Activated T-cell treated with anti-CD3 and anti-CD28 coated beads for 24 hours (primary cell): ENCODE results near the gene SLC35F6.
"Not testable (repeated sequence)": the region's sequence is repeated elsewhere in the genome, so short reads cannot be mapped to it uniquely, and the experiment has no call there.

ENCODE experiments used
- DNase-seq: peaks from one replicate; pipeline ENCODE4 v3.0.0-alpha.2; 2020; ENCODE audit warnings: low read depth

The SLC35F6 gene

GRCh38 chr2:26756337-26756736, 7.7 kb upstream of the SLC35F6 start:
- DNase-seq = no peak

- DNase-seq = no peak
Measured at GRCh38 chr2:26757873-26758789, 6.0 kb upstream of the SLC35F6 start.

- no peak for DNase-seq
Measured at GRCh38 chr2:26758790-26759321, 5.2 kb upstream of the SLC35F6 start.

GRCh38 chr2:26759845-26760244, 4.2 kb upstream of the SLC35F6 start:
- no peak for DNase-seq

- DNase-seq = not testable (repeated sequence)
Measured at GRCh38 chr2:26760991-26761390, 3.1 kb upstream of the SLC35F6 start.

- no peak for DNase-seq
Measured at GRCh38 chr2:26763019-26763418, 1.1 kb upstream of the SLC35F6 start.

DNA sequence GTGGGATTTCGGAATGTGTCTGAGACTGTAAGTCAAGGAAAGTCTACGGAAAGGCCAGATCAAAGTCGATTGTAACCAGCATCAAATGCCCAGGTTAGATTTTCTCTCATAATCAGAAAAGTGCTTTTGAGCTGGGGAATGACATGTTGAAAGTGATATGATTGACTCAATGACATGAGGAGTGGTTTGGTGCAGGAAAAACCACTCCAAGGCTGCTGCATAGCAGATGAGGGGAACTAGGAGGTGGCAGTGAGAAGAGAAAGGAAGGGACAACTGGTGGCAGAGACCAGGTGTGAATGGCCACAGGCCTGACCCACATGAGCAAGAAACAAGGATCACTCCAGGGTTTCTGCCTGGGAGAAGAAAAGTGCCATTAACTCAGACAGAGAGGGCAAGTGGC, 822 bp downstream of the SLC35F6 start:
- DNase-seq = no peak

- DNase-seq = no peak
Measured at GRCh38 chr2:26765475-26766200, 1.6 kb downstream of the SLC35F6 start.

DNA sequence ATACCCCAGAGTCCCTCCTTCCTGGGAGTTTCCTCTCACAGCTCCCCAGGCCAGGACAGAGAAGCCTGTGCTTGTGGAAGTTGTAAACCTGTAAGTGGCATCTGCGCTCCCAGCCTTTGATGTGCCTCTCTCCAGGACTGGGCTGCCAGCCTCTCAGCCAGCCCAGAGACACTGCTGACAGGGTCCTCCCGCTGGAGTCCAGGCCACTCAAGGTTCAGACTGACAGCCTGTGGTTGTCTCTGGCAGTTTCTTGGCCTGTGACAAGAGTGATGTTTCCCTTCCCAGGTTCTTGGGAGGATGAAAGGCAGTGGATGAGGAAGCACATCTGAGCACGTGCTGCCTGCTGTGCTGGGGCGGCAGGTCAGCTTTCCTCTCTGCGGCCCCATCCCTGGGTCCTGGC, 3.0 kb downstream of the SLC35F6 start:
- DNase-seq = no peak

DNA sequence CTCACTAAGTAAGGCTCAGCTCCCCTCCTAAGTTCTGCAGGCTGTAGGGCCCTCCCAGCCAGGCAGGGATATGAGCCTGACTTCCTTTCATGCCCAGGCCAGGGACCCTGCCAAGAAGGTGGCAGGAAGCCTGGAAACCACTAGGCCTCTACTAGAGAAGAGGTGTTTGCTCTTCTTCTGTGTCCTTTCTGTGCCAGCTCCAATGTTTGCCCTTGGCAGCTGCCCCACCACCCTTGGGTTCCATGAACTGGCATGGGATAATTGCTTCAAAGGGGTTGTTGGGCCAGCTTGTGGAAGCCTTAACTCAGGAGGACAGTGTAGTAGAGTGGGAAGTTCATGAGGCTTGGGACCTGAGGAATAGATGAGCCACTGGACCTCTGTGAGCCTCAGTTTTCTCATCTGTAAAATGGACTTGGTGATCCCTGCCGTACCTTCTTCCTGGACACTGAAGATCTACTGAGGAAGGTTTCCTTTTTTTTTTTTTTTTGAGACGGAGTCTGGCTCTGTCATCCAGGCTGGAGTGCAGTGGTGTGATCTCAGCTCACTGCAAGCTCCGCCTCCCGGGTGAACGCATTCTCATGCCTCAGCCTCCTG, 3.9 kb downstream of the SLC35F6 start:
- DNase-seq = no peak

- DNase-seq = no peak
Measured at GRCh38 chr2:26768759-26769088, 4.6 kb downstream of the SLC35F6 start.

DNA sequence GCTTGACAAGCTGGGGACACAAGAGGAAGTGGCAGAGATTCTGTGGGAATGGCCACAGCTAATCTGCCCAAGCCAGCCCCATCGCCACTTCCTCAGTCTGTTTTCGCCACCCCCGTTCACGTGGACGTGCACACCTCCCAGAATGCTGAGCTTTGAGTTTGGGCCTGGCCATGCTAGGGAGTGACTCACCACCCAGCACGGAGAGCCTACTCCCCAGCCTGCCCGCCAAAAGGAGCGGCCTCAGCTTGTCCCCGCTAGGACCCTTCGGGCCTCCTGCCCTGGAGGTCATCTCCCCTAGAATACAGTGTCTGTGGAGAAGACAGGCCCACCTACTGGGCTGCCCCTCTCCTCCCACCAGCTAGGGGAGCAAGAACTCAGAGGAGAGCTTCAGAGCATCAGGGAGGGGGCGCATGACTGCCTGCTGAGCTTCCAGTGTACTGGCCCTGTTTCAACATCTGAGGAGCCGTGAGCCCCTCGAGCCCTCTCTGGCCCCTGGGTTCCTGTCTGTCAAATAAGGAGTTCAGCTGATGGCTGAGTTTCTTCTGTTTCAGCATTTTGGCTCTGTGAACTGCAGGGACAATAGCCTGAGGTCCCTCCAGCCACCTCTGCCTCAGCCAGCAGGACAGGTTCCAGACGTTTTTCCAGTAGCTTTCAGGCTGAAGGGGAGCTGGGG, 5.1 kb downstream of the SLC35F6 start:
- no peak for DNase-seq

GRCh38 chr2:26770986-26771586, 7.0 kb downstream of the SLC35F6 start:
- DNase-seq = no peak

DNA sequence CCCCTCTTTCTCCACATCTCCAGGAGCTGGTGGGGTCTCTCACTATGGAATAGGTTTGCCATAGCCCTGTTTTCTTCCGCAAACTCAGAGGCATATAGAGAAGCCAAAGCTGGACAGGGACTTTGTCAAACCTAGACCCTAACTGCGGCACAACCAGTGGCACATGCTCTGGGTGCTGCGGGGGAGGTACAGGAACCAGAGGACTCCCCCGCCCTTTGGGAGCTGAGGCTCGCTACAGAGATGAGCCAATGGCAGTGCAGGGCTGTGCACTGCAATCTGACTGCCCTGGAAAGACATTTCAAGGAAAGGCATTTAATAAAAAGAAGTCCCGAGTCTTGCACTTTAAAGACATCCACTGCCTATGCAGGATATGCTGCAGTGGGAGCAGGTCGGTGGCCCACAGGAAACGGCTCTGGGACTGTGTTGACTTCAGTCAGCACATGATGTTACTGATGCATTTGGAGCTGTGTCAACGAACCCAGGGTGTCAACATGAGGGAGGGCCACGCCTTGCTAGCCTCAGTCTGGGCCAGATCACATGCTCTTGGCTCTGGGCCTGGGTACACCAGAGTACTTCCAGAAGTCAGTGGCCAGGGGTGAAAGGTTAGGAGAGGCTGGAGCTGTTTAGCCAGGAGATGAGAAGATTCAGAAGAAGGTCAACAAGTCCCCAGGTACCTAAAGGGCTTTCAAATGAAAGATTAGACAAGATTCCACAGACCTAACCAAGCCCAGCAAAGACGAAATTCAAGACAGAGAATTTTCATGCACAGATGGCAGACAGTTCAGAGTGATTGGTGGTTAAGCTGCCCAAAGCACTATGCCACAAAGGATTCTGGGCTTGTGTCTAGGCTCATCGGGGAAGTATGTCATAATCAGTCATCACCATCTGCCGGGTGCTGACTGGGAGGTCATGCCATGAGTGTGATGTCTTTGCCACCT, 8.2 kb downstream of the SLC35F6 start:
- no peak for DNase-seq

GRCh38 chr2:26776195-26776800, 12.2 kb downstream of the SLC35F6 start:
- no peak for DNase-seq

DNA sequence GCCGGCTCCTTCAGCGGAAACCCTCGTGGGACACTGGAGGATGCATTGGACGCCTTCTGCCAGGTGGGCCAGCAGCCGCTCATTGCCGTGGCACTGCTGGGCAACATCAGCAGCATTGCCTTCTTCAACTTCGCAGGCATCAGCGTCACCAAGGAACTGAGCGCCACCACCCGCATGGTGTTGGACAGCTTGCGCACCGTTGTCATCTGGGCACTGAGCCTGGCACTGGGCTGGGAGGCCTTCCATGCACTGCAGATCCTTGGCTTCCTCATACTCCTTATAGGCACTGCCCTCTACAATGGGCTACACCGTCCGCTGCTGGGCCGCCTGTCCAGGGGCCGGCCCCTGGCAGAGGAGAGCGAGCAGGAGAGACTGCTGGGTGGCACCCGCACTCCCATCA, 14.0 kb downstream of the SLC35F6 start:
- DNase-seq = no peak

GRCh38 chr2:26778507-26778906, 14.4 kb downstream of the SLC35F6 start:
- no peak for DNase-seq

DNA sequence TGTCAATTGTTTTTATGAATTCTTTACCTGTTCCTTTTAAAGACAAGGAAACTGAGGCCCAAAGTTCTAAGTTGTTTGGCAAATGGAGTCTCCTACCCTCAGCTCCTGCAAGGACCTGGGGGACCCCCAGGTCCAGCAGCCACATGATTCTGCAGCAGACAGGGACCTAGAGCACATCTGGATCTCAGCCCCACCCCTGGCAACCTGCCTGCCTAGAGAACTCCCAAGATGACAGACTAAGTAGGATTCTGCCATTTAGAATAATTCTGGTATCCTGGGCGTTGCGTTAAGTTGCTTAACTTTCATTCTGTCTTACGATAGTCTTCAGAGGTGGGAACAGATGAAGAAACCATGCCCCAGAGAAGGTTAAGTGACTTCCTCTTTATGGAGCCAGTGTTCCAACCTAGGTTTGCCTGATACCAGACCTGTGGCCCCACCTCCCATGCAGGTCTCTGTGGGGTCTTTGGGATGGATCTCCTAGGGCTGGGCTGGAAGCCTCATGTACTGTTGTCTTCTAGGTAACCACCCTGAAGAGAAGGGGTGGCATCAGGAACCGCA, 16.2 kb downstream of the SLC35F6 start:
- no peak for DNase-seq

DNA sequence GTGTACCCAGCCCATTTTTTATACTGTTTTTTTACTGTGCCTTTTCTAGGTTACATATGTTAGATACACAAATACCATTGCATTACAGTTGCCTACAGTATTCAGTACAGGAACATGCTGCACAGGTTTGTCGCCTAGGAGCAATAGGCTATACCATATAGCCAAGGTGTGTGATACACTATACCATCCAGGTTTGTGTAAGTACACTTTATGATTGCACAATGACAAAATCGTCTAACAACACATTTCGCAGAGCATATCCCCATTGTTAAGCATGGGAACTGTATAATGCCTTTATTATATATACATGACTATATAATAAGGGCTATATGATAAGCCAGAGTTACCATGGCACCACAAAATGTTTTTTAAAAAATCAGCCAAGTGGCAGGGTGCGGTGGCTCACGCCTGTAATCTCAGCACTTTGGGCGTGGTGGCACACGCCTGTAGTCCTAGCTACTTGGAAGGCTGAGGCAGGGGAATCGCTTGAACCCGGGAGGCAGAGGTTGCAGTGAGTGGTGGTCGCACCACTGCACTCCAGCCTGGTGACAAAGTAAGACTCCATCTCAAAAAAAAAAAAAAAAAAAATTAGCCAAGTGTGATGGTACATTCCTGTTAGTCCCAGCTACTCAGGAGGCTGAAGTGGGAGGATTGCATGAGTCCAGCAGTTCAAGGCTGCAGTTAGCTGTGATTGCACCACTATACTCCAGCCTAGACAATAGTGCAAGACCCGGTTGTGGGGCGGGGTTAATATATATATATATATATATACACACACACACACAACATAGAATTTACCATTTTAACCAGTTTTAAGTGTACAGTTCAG, 19.0 kb downstream of the SLC35F6 start:
- no peak for DNase-seq
